Activated CD8-positive, alpha-beta memory T cell treated with anti-CD3 and anti-CD28 coated beads, Interleukin-2, amount 50 U/mL, for 48 hours (primary cell): ENCODE measurements around the gene KLHL29.

Experiments used
- DNase-seq: peaks from one replicate; pipeline ENCODE4 v3.0.0-alpha.2; 2020

KLHL29 gene

DNA sequence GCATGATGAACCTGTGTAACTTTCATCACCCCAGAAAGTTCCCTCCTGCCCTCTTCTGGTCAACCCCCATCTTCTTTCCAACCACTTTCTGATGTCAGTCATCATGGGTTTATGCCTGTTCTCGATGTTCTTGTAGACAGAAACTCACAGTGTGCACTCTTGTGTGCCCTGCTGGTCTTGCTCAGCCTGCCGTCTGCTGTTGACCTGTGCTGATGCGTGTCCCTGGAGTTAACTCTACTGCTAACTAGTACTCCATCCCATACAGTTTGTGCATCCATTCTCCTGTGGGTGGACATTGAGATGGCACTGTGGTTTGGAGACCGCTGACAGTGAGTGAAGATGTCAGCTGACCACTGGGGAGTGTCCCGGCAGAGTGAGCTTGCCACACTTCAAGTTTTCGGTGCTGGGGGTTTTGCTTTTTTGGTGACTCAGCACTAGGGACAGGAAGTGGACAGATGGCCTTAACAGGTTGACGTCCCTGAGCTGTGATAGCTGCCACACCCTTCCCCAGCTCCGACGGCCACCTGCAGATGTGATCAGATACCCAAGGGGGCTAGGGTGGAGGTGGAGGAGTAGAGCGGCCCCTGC, 14.8 kb downstream of the KLHL29 start:
- DNase-seq, result peak; percentile 41

DNA sequence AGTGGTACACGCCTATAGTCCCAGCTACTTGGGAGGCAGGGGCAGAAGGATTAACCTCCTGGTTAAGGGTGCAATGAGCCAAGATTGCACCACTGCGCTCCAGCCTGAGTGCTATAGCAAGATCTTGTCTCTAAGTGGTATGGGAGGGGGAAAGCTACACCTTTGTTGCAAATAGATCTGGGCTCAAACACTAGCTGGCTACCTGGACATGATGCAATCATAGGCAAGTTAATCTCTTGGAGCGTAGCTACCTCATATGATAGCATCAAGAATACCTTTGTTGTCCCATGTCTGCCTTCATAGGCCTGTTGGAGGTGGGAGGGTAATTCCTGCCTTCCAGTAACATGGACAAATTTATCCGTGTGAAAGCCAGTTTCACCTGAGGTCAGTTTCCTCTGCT, 15.7 kb downstream of the KLHL29 start:
- peak; percentile 6 for DNase-seq

DNA sequence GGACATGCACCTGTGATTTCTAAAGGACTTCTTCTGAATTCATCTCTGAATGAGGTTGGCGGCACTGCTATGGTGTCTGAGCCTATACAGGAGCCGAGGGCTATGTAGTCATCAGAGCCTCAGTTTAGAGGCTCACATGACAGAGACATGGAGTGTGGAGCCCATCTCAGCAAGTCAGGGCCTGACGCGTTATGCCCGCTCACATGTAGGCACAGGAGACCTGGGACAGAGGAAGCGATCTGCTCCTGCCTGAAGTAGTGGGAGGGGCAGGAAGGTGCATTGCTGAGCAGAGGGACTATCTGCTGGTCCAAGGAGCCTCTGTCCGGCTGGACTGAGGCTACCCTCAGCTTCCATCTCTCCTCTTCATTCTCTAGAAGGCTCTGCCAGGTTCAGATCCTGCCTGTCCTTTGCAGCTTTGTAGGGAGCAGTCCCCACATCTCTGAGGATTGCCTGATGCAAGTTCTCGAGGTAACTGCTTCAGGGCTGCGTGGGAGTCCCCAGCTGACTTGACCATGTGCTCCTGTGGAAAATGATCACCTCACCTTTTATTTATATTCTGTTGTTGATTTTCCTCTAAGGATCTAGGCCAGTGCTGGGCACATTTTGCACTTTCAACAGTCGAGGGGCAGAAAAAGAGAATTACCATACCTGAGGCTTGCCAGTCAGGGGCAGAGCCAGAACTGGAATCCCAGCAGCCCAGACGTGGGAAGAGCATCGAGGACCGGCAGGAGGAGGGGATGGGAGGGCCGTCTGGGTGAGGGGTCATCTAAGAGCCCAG, 16.6 kb downstream of the KLHL29 start:
- peak; percentile 40 for DNase-seq

DNA sequence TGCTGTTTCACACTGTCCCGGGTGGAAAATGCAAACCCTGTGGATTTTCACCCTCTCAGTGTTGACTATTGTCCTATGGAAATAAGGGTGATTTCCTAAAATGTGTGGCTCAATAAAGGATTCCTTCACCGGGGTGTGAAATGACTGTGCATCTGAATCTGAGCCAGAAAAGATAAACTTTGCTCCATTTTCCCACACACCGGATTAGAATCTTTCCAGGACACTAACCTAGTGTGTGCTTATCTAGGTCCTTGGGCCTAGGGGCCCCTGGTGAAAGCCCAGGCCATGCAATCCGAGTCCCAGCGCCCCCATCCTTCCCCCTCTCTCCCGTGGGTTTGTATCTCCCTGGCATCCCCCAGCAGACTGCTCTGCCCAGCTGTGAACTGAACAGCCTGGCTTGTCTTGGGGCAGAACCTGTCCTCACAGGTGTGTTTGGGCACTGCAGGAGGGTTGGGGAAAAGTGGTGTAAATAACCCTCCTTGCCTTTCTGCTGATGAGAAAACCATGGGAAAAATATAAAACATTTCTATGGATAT, 17.3 kb downstream of the KLHL29 start:
- DNase-seq, result peak; percentile 18

DNA sequence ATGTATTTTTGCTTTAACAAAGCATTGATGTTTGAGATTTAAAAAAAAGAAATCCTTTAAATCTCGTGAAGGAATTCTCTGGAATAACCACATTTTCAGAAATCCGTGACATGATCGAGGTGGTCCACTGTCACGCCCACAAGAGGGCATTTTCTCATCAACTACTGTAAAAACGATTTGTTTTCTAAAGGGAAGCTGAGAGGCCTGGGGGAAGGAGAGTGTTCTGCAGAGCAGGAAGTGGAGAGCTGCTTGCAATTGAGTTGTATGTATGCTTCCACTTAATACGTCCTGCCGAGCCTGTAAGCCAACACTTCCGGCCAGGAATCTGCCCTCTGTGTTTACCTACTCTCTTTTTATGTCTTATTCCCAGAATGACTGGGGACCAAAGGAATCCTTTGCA, 19.4 kb downstream of the KLHL29 start:
- DNase-seq, result no peak

DNA sequence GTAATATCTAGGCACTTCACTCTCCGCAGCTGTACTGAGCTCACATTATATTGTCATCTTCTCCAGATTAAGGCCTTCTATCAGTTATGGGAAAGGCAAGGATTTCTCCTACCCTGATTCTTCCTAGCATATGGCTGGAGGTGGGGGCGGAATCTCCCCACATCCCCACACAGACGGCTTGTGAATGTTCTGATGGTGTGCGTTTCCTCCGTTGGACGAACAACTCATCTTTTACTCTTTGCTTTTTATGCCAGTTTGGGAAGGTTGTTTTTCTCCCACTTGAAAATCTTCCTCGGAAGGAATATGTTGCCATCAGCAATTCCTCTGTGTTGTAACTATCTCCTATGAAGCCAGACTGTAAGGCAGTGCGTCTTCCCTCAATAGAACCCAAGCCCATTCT, 24.3 kb downstream of the KLHL29 start:
- no peak for DNase-seq

DNA sequence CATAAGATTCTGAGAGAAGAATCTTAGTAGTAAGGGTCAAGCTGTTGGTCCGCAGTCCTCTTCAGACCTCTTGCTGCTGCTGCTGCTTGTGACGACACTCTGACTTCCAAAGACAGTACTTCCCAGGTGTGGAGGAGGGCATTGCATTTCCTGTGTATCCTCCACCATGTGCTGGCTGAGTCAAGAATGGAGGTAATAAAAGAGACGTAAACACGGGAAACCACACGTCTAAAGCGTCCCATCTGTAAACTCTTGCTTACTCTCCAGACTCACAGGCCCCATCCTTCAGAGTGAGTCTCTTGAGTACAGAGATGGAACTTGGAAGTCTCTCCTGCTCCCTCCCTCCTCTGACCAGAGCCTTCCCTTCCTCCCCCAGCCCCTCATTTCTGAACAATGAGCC, 25.6 kb downstream of the KLHL29 start:
- no peak for DNase-seq

DNA sequence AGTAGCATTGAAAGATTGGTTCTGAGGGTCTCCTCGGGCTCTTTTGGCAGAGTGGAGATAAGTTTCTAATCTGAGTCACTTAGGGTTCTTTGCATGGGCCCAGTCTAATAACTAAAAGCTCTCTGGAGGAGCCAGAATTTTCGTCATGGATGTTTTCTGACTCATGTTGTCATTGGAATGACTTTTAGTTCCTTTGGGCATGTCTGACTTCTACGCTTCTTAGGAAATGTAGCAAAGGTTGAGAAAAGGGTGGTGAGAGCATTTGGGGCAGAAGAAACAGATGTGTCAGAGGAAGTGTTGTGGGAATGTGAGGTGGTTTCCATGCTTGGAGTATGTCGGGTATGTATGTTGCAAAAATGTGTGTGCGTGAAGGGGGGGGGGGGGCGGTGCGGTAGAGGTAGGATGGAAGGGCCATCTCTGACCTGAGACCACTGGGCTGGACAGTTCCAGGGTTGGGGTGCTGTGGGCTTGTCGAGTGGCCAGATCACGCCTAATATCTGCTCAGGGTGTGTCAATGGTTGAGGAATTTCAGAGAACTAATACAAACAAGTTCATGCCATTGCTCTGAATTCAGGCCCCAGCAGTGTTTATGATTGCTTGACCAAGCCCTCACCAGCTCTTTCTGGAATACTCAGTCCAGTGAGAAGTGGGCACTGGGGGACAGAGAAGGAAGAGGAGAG, 26.9 kb downstream of the KLHL29 start:
- no peak for DNase-seq

DNA sequence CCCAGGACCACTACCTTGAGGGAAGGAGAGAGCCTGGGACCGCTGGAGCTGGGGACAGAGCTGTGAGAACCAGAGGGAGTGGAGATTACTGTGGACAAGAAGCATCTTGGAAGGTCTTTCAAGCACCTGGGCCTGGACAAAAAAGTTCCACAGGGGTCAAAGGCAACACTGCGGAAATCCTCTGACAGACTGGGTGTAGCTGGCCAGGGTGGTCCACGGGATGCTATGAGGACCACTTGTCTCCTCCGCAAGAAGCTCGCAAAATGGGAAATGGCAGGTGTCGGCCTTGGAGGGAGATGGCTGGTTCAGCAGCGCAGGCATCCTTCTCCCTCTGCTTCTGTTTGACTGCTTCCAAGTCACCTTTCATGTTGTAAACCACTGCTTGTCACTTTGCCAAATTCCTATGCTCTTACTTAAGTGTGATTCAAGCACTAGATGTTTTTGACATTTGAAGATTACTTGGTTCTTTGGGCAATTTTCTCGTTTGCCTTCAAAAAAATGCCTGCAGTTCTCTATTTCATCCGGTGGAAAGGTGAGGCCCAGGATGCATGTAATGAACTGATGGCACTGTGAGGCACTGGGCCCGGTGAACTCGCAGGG, 27.7 kb downstream of the KLHL29 start:
- no peak for DNase-seq

DNA sequence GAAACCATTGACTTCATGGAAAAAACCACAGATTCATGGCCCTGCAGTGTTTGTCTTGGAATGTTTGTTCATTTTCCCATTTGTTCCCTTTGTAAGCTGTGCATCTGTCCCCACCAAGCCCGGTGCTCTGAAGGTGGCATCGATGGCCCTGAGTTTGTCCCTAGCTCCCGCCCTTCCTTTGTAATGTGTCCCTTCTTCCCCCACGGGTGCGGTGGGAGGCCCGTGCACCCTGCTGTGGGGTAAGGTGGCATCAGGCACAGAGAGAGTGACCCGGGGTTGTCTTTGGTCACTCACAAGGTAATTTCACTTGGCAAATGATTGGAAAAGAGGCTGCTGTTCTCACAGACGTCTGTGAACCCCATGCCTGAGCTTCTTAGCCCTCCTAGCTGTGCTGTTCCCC, 28.7 kb downstream of the KLHL29 start:
- DNase-seq, result no peak

DNA sequence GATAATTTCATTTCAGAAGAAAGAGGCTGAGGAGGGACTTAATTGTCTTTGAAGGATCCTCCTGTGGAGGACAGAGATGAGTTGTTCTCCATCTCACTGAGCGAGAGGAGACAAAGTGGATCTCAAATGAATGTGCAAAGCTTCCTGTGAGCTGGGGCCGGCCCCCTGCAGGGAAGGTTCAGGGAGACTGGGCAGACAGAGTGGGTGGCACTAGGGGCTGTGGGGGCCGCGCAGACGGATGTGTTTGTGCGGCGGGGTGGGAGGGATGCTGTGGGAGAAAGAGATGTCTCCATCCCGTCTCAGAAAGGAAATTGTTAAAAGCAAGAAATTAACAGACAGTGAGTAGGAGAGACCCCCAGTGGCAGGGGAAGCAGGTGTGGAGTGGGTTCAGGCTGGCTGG, 29.1 kb downstream of the KLHL29 start:
- DNase-seq, result no peak

DNA sequence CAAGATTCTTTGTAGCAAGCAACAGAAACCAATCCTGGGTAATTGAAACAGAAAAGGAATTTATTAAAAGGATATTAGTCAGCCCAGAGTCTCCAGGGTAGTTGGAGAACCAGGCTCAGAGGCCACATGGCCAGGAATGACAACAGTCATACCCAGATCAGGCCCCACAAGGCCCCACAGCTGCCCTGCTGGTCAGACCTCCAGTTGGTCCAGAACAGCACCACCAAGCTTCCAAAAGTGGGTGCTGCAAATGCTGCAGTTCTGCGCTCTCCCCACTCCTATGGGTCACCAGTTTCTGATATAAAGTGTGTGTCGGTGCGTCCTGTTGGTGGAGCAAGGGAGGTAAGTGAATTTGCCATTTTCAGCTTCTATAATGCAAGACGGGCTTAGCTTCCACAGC, 29.9 kb downstream of the KLHL29 start:
- no peak for DNase-seq

DNA sequence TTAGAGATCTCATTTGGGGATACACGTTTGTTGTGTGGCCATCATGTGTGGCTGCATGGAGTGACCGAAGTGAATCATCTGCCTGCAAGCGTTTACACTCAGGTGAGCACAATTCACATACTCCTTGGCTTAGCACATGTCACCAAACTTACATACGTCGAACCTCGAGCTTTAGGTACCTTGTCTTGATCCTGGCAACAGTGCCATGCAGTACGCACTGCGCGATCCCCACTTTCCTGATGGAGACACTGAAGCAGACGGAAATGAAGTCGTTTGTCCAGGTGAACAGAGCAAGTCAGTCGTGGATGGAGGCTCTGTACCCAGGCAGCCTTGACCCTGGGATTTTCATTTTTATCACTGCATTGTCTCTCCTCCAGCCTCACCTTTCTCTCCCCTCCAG, 32.3 kb downstream of the KLHL29 start:
- peak; percentile 28 for DNase-seq

DNA sequence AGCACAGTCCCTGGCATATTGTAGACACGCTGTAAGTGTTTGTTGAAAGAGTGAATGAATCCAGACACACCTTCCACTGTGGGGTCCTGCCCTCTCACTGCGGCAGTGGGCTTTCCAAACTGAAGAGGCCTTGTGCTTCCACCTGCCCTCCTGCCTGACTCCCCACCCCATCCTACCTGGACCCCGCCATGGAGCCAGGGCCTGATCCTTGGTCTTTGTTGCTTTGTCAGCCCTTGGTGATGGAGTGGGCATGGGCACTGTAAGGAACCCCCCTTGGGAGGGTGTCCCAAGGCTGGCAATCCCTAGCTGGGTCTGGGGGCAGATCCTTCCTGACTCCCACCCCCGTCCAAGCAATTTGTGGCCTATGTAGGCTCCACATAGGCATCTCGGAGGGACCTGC, 33.1 kb downstream of the KLHL29 start:
- DNase-seq, result peak; percentile 33

DNA sequence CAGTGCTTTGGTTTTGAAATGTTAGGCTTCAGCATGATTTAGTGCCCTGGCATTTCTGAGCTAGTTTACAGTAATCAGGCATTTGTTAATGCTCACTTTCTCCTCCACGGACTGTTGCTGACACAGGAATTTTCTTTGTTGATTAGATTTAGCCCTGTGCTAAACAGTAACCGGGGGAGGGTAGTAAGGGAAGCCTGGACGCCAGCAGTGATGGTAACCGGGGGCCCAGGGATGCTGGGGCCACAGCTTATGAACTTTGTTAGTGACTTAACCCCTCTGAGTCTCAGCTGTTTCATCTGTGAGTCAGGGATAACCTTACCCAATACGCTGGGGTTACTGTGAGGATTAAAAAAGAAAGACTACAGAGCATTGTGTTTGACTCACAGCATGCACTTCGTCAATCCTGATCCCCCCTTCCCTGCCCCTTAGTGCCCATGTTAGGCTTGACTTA, 33.5 kb downstream of the KLHL29 start:
- peak; percentile 25 for DNase-seq

DNA sequence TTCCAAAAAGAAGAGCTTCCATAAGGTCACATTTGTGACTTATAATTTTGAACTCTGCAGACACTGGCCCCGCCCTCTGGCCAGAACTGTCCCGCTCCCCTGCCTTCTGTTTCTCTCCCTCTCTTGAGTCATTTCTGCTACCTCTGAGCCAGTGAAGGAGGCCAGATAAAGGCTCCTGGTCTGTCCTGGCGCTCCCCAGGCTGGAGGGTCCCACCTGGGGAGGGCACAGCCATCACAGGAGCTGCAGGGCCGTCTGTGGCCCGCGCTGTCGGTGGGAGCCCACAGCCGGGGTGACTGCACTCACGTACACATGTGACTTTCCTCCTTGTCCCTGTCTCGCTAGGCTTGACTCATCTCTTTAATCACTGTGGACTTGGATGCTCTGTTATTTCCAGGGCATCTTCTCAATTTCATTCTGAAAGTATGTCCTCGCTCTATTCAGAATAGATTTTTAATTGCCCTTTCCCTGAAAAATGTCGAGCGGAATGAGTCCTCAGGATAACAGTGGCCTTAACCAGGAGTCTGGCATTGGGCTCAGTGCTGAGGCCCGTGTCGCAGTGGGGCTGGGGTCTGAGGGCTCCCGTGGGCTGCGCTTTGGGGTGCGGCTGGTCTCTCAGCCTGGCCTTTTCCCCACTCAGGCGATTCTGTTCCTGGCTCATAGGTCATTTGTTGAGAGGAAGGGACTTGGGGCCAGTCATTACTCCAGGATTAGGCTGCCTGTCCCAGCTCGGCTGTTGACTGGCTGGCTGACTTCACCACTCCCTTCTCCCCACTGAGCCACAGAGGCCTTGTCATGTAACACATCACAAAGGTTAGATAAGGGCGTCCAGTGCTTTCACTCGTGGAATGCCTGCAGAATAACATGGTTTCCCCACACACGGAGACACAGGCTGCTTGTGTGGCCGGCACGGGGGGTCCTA, 34.5 kb downstream of the KLHL29 start:
- peak; percentile 20 for DNase-seq

DNA sequence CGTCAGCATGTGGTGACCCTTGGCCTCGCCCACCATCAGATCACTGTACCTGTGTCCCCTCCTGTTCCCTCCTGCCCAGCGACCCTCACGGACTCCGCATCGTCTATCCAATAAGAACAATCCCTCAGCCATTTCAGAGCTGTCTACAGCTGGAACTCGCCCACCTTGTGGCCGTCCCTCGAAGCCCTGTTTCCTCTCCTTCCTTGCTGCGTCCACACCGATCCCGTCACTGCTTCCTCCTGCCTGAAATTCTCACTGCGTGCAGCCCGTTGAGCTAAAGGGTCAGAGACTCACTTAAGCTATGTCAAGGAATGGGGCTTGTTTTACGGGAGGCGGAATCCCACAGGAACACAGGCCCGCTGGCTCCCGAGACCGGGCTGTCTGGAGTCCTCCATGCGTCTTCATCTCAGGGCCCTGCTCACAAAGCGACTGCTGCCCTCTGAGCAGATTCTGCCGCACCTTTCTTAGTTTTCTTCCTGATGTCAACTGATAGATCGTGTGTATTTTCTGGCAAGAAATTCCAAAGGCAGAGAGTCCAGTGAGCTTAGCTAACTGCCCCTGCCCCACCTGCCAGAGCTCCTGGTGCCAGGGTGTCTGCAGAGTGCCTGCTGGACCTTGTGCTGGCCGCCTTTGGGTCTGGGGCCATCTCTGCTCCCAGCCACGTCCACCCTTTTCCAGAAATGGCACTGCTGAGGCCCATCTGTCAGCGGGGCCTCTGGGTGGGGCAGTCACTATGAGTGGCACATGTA, 35.3 kb downstream of the KLHL29 start:
- DNase-seq, result peak; percentile 39

DNA sequence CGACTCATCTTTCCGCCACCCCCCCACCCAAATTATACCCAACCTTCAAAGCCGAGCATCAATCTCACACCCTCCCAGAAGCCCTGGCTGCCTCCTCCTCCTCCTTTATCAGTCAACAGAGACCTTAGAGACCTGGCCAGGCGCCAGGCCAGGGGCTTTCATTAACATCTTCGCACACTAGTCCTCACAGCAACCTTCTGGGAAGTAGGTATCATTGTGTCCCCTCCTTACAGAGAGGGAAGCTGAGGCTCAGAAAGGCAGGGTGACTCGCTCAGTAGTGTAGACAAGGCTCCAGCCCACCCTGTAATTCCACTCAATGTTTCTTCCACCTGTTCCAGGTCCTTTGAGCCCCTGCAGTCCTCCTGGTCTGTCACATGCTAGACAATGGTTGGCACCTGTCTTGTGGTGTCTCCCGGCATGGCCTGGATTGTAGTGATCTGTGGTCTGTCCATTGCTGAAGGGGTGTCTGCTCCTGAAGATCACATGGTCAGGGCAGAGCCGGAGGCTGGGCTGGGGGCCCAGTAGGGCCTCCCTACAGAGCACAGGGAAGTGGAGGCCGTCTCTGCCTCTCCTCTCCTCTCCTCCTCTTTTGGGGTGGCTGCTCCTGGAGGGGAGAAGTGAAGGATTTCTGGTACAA, 36.0 kb downstream of the KLHL29 start:
- peak; percentile 34 for DNase-seq

DNA sequence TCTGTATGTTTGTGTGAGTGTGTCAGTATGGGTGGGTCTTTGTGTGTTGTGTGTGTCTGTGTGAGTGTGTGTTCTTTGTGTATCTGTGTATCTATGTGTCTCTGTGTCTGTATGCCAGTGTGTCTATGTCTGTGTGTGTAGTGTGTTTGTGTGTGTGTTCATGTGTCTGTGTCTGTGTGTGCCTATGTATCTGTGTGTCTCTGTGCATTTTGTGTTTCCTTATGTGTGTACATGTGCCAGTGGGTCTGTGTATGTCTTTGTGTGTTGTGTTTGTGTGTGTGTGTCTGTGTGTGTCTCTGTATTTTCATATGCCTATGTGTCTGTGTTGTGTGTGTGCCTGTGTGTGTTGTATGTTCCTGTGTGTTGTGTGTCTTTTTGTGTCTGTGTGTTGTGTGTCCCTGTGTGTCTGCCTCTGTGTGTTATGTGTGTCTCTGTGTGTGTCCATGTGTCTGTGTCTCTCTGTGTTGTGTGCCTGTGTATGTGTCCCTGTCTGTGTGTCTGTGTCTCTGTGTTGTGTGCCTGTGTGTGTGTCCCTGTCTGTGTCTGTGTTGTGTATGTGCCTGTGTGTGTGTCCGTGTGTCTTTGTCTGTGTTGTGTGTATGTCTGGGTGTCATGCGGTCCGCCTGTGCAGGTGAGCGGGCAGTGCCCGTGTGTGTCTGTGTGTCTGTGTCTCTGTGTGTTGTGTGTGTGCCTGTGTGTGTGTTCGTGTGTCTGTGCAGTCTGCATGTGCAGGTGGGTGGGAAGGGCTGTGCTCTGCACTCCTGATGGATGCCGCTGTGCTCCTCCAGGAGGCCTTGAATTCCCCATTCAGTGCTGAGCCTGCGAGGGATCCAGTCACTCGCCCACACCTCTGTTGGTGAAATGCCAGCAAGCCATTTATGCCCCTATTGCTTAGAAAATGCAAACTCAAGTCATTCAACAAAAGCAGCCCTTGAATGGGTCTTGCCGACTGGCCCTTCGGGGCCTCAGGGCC, 37.4 kb downstream of the KLHL29 start:
- peak; percentile 17 for DNase-seq
